Thyroid gland (tissue), 4 donors: ENCODE measurements around the gene CLUH. TPM values are rescaled to one million over a fixed set of nuclear protein-coding genes. Genes with fewer than 3 reads are reported as not detected.
A peak's percentile ranks its signal among the peaks of the same experiment; 100 is the strongest.
"Not testable (repeated sequence)": the region's sequence is repeated elsewhere in the genome, so short reads cannot be mapped to it uniquely, and the experiment has no call there.

ENCODE experiments used
- DNase-seq, 2 donors: peaks; one replicate each; pipeline ENCODE4 v3.0.0-alpha.2; 2019
- H3K27ac ChIP-seq, 3 donors: fragments of 200-600 bp; sonication (generic); 1 replicate in 2 of 3; 2 replicates in 1 of 3; pipeline ENCODE4 v1.5.1; 2016 to 2019; ENCODE audit warnings: mild to moderate bottlenecking in 1 of 3, moderate library complexity in 1 of 3
- H3K27me3 ChIP-seq: fragments of 200-600 bp; sonication (generic); one replicate; pipeline ENCODE4 v1.5.1; 2019
- H3K36me3 ChIP-seq, 2 donors: fragments of 200-600 bp; sonication (generic); one replicate each; pipeline ENCODE4 v1.5.1; 2016 to 2019
- H3K4me1 ChIP-seq, 2 donors: fragments of 200-600 bp; sonication (generic); one replicate each; pipeline ENCODE4 v1.5.1; 2017 to 2019
- H3K4me3 ChIP-seq, 3 donors: fragments of 200-600 bp; sonication (generic); replicated peaks in 1 of 3; 1 replicate in 2 of 3; 2 replicates in 1 of 3; pipeline ENCODE4 v1.5.1; 2016; ENCODE audit warnings: mild to moderate bottlenecking in 1 of 3
- H3K9me3 ChIP-seq: fragments of 200-600 bp; sonication (generic); one replicate; pipeline ENCODE4 v1.5.1; 2017
- POLR2A ChIP-seq, 2 donors: fragments of 450-650 bp; IDR thresholded peaks; one replicate each; pipeline ENCODE4 v1.6.1; 2017; ENCODE audit warnings: antibody characterized with exemption in 2 of 2, mild to moderate bottlenecking in 2 of 2, moderate library complexity in 1 of 2
- WGBS, 2 donors: methylation state at CpG; one replicate each; pipeline ENCODE4 v1.1.5; 2017; 5-methylcytosine and 5-hydroxymethylcytosine counted together
- intact Hi-C: fragments of 100-400 bp; cut with DNase I; formaldehyde crosslinking; loops from one replicate; pipeline ENCODE4 v1.15.1; 2023
- total RNA-seq, 4 donors: library from RNA; depleted of rRNA; stranded (reverse); fragments of >200 nt; gene quantifications; one replicate each; pipeline ENCODE4 v1.2.3, GENCODE V29; 2016
- TF ChIP-seq, protein P1 (sequence below), 6 experiments: fragments of 200-600 bp in 3 of 6; fragments of 450-650 bp in 3 of 6; sonication (generic) in 3 of 6; IDR thresholded peaks; one replicate each; pipeline ENCODE4 v1.5.1; 2016 to 2019; ENCODE audit warnings: antibody characterized with exemption in 6 of 6, mild to moderate bottlenecking in 2 of 6, inconsistent platforms in 1 of 6, moderate library complexity in 1 of 6

The CLUH gene
- total RNA-seq, 4 donors from 2014 or later: 45.7 to 99.2 (median 78.6) TPM

DNA sequence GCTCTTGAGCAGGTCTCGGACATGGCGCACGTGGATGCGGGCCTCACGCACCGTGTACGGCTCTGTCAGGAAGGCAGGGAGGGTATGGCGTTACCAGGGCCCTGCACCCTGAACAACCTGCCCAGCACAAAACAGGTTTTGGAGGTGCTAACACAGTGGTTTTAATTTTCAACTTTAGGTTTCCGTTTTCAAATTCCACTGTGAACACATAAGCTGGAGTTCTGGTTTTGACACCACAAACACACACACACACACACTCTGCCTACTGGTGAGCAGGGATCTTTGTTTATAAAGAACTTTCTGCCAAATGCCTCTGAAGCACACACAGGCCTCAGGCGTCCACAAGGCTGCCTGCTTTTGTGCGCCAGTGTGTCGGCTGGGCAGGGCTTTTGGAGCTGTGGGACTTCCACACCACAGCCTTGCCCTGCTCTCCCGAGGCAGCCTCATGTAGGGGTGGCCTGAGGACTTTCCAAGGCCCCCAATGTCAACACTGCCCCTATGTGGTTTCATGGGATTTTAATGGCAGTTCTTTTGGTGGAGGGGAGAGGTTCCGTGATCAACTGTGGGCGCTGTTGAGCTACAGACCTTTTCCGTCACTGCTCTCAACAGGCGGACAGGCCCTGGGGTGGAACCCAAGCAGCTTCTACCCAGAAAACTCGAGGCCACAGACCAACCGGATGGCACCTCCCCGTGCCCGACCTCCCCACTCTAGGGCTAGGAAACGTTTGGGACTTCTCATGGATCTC is 9.4 kb downstream of the CLUH start:
- no peak overlapping the region for H3K4me3 ChIP-seq
- peak in 1 of 2 donors; percentile 1 for DNase-seq
- H3K27me3 ChIP-seq: no peaks in the 10 kb centered on the region
- no peaks in the 10 kb centered on the region for H3K4me1 ChIP-seq
- peaks cover 44 to 47% of the 10 kb centered on the region in 2 donors for H3K36me3 ChIP-seq
- no peak for TF ChIP-seq POLR2A (IDR thresholded peaks at IDR 0.05)
- TF ChIP-seq, protein P1, sequence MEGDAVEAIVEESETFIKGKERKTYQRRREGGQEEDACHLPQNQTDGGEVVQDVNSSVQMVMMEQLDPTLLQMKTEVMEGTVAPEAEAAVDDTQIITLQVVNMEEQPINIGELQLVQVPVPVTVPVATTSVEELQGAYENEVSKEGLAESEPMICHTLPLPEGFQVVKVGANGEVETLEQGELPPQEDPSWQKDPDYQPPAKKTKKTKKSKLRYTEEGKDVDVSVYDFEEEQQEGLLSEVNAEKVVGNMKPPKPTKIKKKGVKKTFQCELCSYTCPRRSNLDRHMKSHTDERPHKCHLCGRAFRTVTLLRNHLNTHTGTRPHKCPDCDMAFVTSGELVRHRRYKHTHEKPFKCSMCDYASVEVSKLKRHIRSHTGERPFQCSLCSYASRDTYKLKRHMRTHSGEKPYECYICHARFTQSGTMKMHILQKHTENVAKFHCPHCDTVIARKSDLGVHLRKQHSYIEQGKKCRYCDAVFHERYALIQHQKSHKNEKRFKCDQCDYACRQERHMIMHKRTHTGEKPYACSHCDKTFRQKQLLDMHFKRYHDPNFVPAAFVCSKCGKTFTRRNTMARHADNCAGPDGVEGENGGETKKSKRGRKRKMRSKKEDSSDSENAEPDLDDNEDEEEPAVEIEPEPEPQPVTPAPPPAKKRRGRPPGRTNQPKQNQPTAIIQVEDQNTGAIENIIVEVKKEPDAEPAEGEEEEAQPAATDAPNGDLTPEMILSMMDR (IDR thresholded peaks at IDR 0.05): no peak
- H3K27ac ChIP-seq: no peak overlapping the region
- no peaks in the 10 kb centered on the region for H3K9me3 ChIP-seq
- 86 to 89% methylated on average over 22 of the region's 22 CpGs for WGBS, 2 donors
- intact Hi-C loops: loop anchor here (10.0 kb wide), 1 partner anchor 277 kb away; no protein-coding TSS in a partner anchor

DNA sequence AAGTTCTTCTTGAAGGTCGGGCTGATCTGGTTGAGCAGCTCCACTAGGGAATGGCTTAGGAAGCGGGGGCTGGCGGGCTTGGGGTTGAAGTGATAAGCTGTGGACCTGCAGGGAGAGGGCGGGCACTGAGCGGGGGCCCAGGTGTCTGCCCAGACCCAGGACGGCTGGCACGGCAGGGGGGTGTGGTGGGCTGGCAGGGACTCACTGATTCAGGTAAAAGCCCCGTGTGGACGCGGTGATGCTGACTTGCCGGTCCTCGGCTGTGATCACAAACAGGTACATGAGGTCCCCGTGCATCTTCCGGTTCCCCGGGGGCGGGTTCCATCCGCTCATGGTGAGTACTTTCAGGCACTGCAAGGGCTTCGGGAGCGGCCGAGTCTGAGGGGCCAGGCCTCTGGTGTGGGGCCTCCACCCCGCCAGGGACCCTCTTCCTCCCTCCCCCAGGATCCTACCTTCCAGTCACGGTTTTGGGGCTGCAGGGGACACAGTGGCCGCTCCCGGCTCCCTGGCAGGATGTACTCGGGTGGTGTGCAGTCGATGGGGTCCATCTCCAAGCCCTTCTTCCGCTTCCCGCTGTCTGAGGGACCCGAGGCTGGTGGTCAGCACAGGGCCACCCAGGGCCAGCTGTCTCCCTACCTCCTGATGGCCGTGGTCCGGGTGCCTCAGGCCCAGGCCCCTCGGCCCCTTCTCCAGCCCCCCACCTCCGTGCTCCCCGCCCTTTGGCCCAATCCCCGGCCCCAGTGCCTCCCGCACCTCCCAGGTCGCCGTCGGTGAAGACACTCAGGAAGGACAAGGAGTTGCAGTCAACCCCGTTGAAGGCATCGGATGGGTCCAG is 10.2 kb downstream of the CLUH start:
- DNase-seq: peak in 1 of 2 donors; percentile 3
- Histone ChIP-seq H3K4me1 (no peaks in the 10 kb centered on the region), H3K36me3 (peaks cover 50 to 51% of the 10 kb centered on the region in 2 donors), H3K9me3 (no peaks in the 10 kb centered on the region), H3K27ac (no peak overlapping the region), H3K27me3 (no peaks in the 10 kb centered on the region), H3K4me3 (no peak overlapping the region)
- intact Hi-C loops: loop anchor here (10.0 kb wide), 1 partner anchor 277 kb away; no protein-coding TSS in a partner anchor
- no peak for TF ChIP-seq POLR2A (IDR thresholded peaks at IDR 0.05)
- TF ChIP-seq, protein P1 (IDR thresholded peaks at IDR 0.05): no peak
- 95 to 98% methylated on average over 34 to 37 of the region's 41 CpGs for WGBS, 2 donors

DNA sequence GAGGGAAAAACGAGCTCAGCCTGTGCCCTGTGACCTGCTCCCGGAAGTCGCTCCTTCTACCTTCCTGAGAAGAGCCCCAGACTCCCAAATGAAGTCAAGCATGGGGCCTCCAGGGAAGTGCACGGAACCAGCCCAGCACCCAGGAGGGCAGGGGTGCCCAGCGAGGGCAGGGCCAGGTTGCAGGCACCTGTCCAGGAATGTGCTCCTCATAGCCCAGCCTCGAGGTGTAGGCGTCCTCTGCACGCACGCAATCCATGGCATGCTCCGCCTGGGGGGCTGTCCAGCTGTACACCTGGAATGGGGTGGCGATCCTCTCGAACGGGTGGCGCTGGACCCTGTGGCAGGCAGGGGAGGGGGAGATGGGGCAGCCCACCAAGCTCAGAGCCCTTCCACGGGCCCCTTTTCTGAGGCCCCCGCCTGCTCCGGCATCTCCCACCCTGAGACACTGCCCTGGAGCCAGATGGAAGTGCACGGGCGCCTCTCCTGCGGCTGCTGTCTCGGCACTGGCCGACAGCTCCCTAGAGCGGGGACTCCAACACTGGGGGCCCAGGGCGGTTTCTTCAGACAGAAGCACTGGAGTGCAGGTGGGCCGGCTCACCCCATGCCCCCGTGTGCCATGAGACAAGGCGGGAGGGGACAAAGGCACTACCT is 10.9 kb downstream of the CLUH start:
- WGBS, 2 donors: 88 to 92% methylated on average over 4 to 15 of the region's 27 CpGs
- Histone ChIP-seq H3K36me3 (peaks cover 57 to 59% of the 10 kb centered on the region in 2 donors), H3K27me3 (no peaks in the 10 kb centered on the region), H3K9me3 (no peaks in the 10 kb centered on the region), H3K4me1 (no peaks in the 10 kb centered on the region), H3K27ac (no peak overlapping the region), H3K4me3 (no peak overlapping the region)
- intact Hi-C loops: loop anchor here (10.0 kb wide), 1 partner anchor 276 kb away; no protein-coding TSS in a partner anchor
- no peak for TF ChIP-seq POLR2A (IDR thresholded peaks at IDR 0.05)
- TF ChIP-seq, protein P1 (IDR thresholded peaks at IDR 0.05): no peak
- peak in 1 of 2 donors; percentile 2 for DNase-seq

DNA sequence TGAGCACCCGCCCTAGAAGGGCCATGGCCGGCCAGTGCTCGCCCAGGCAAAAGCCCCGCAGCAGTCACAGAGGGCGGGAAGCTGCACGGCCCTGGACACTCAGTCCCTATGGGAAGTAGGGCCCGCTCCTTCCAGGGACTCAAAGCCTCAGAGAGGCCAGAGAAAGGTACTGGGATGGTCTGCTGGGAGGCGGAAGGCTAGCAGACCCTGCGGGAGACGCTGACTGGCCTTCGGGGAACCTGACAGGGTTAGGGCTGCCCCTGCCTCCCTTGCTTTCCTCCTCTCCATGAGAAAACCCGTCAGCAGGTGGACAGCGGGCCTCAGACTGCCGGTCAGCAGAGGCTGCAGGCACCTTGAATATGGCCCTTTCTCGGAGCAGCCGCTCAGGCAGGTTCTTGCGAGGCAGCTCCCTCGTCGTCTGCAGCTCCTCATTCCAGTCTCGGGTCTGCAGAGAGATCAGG is 11.5 kb downstream of the CLUH start:
- intact Hi-C loops: loop anchor here (10.0 kb wide), 1 partner anchor 275 kb away; no protein-coding TSS in a partner anchor
- peak in 1 of 2 donors; percentile 1 for DNase-seq
- no peak for TF ChIP-seq POLR2A (IDR thresholded peaks at IDR 0.05)
- TF ChIP-seq, protein P1 (IDR thresholded peaks at IDR 0.05): no peak
- Histone ChIP-seq H3K9me3 (no peaks in the 10 kb centered on the region), H3K4me3 (no peak overlapping the region), H3K4me1 (no peaks in the 10 kb centered on the region), H3K27me3 (no peaks in the 10 kb centered on the region), H3K27ac (no peak overlapping the region), H3K36me3 (peaks cover 61 to 64% of the 10 kb centered on the region in 2 donors)
- WGBS, 2 donors: 95 to 98% methylated on average over 9 to 20 of the region's 20 CpGs

DNA sequence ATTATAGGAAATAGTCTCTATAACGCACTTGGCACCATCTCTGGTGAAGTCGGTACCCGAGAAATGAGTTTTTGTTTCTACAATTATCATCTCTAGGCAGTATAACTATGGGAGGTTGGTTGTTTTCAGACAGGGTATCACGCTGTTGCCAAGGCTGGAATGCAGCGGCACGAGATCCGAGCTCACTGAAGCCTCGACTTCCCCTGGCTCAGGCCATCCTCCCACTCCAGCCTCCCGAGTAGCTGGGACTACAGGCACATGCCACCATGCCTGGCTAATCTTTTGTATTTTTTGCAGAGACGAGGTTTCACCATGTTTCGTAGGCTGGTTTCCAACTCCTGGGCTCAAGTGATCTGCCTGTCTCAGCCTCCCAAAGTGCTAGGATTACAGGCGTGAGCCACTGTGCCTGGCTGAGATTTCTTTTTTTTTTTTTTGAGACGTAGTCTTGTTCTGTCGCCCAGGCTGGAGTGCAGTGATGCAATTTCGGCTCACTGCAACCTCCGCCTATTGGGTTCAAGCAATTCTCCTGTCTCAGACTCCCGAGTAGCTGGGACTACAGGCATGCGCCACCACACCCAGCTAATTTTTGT is 12.3 kb downstream of the CLUH start:
- DNase-seq: peak in 1 of 2 donors; percentile 1
- 89 to 90% methylated on average over 18 of the region's 18 CpGs for WGBS, 2 donors
- not testable (repeated sequence) for H3K27me3 ChIP-seq, H3K27ac ChIP-seq, H3K9me3 ChIP-seq, H3K4me3 ChIP-seq, H3K4me1 ChIP-seq
- intact Hi-C loops: loop anchor here (10.0 kb wide), 1 partner anchor 105 kb away; the partner anchor contains the start of gene PAFAH1B1
- peaks cover 68 to 70% of the 10 kb centered on the region in 2 donors for H3K36me3 ChIP-seq
